ENCODE measurements around the gene NEURL1B. TPM values are rescaled to one million over a fixed set of nuclear protein-coding genes. Genes with fewer than 3 reads are reported as not detected.
"Not testable (repeated sequence)": the region's sequence is repeated elsewhere in the genome, so short reads cannot be mapped to it uniquely, and the experiment has no call there.

Gene NEURL1B
- total and polyA plus RNA-seq, 10 of the 15 experiments (the other 5 are each of a cell fraction or from before 2014, with no cell fraction given) = 0.04 to 0.28 (median 0.05) TPM; not detected in 4

GRCh38 chr5:172711321-172711861, 70.3 kb downstream of the NEURL1B start:
- WGBS (ENCODE audit: insufficient coverage, insufficient replicate concordance, low lambda C conversion rate, missing lambda C conversion rate) = 15% methylated on average over 9 of the region's 12 CpGs
- H3K9ac ChIP-seq (ENCODE audit: control insufficient read depth, insufficient read depth, low read length); H3K79me2 ChIP-seq (ENCODE audit: control insufficient read depth, insufficient read depth, low read length); H2AFZ ChIP-seq (ENCODE audit: control insufficient read depth, low read depth, low read length); DNase-seq (ENCODE audit: low read depth, low spot score); in situ Hi-C loops (cut with MboI); H3K36me3 ChIP-seq (ENCODE audit: control insufficient read depth in 2 of 2, insufficient read depth in 2 of 2, low read length in 1 of 2); H4K20me1 ChIP-seq (ENCODE audit: control insufficient read depth, insufficient read depth); H3K27me3 ChIP-seq (replicated peaks in 1 of 2; ENCODE audit: control insufficient read depth in 2 of 2, insufficient read depth in 2 of 2, low read length in 1 of 2); ATAC-seq; H3K9me3 ChIP-seq (replicated peaks; ENCODE audit: control insufficient read depth, insufficient read depth, low read length); H3K4me3 ChIP-seq; H3K27ac ChIP-seq (ENCODE audit: control insufficient read depth, insufficient read depth); H3K4me2 ChIP-seq (ENCODE audit: control insufficient read depth, insufficient read depth); H3K4me1 ChIP-seq (ENCODE audit: control insufficient read depth, insufficient read depth, low read length); FAIRE-seq; BruUV-seq (replicated peaks); POLR2A ChIA-PET: not testable (repeated sequence)
- RAD21 ChIA-PET (ENCODE audit: unreplicated experiment) = interaction anchor here (0.7 to 5.5 kb wide), 4 partner anchors 13 to 225 kb away, joined by 3 to 70 read pairs (median 6); no protein-coding TSS in a partner anchor
- CTCF ChIA-PET = interaction anchor here (0.6 to 11.7 kb wide), 9 partner anchors 13 to 1536 kb away, joined by 3 to 324 read pairs (median 4); no protein-coding TSS in a partner anchor
- SMC1A ChIA-PET (ENCODE audit: uncharacterized antibody, unreplicated experiment) = interaction anchor here (1.0 to 5.5 kb wide), 2 partner anchors 216 to 223 kb away, joined by 3 to 92 read pairs; no protein-coding TSS in a partner anchor
- intact Hi-C loops (cut with micrococcal nuclease; ENCODE audit: unreplicated experiment) = loop anchor here (5.0 to 10.0 kb wide), 3 partner anchors 123 to 493 kb away; partner anchors contain the start of gene ERGIC1
- TF ChIP-seq PKNOX1 (IDR thresholded peaks at IDR 0.05) = 0 out of 2 replicates have a peak, but pooled peaks have one; percentile 20

- no peaks in the 10 kb centered on the region for H3K9me3 ChIP-seq (replicated peaks; ENCODE audit: control insufficient read depth, insufficient read depth, low read length)
- H3K27me3 ChIP-seq (replicated peaks in 1 of 2; ENCODE audit: control insufficient read depth in 2 of 2, insufficient read depth in 2 of 2, low read length in 1 of 2) = no peaks in the 10 kb centered on the region
- no peak overlapping the region for H3K9ac ChIP-seq (ENCODE audit: control insufficient read depth, insufficient read depth, low read length)
- H3K4me3 ChIP-seq = no peak overlapping the region
- ChIA-PET POLR2A (no interaction called here), RAD21 (ENCODE audit: unreplicated experiment) (interaction anchor here (1.2 to 5.5 kb wide), 3 partner anchors 60 to 219 kb away, joined by 3 to 70 read pairs (median 7); no protein-coding TSS in a partner anchor), CTCF (interaction anchor here (1.0 to 11.7 kb wide), 11 partner anchors 12 to 273 kb away, joined by 3 to 324 read pairs (median 4); partner anchors contain the start of gene RPL26L1), SMC1A (ENCODE audit: uncharacterized antibody, unreplicated experiment) (interaction anchor here (1.0 to 5.5 kb wide), 3 partner anchors 12 to 221 kb away, joined by 3 to 92 read pairs (median 3); no protein-coding TSS in a partner anchor)
- DNase-seq (ENCODE audit: low read depth, low spot score) (no peak), ATAC-seq (no peak), FAIRE-seq (no peak)
- H2AFZ ChIP-seq (ENCODE audit: control insufficient read depth, low read depth, low read length) = no peak overlapping the region
- H3K4me1 ChIP-seq (ENCODE audit: control insufficient read depth, insufficient read depth, low read length) = no peaks in the 10 kb centered on the region
- no TSS peak for BruUV-seq (replicated peaks)
- no peaks in the 10 kb centered on the region for H3K36me3 ChIP-seq (ENCODE audit: control insufficient read depth in 2 of 2, insufficient read depth in 2 of 2, low read length in 1 of 2)
- intact Hi-C loops (cut with micrococcal nuclease; ENCODE audit: unreplicated experiment) (loop anchor here (1.0 to 10.0 kb wide), 4 partner anchors 122 to 492 kb away; partner anchors contain the start of gene ERGIC1), in situ Hi-C loops (cut with MboI) (no loop called here)
- TF ChIP-seq EZH2 (IDR thresholded peaks at IDR 0.05; ENCODE audit: borderline replicate concordance, control insufficient read depth, low read depth, low read length) (no peak), KDM1A (IDR thresholded peaks at IDR 0.05; ENCODE audit: borderline replicate concordance) (no peak), HDAC6 (IDR thresholded peaks at IDR 0.05; ENCODE audit: unreplicated experiment) (no peak), ETV6 (conservative IDR thresholded peaks at IDR 0.05 in 1 of 2, IDR thresholded peaks at IDR 0.05 in 1 of 2; ENCODE audit: borderline replicate concordance in 1 of 2, low read depth in 1 of 2) (no peak)
- no peaks in the 10 kb centered on the region for H3K79me2 ChIP-seq (ENCODE audit: control insufficient read depth, insufficient read depth, low read length)
- no peak overlapping the region for H3K4me2 ChIP-seq (ENCODE audit: control insufficient read depth, insufficient read depth)
- no peaks in the 10 kb centered on the region for H4K20me1 ChIP-seq (ENCODE audit: control insufficient read depth, insufficient read depth)
- WGBS (ENCODE audit: insufficient coverage, insufficient replicate concordance, low lambda C conversion rate, missing lambda C conversion rate) = 46% methylated on average over 8 of the region's 8 CpGs
- H3K27ac ChIP-seq (ENCODE audit: control insufficient read depth, insufficient read depth) = no peak overlapping the region
These were observed 71.5 kb downstream of the NEURL1B start for GRCh38 chr5:172712610-172713009.
